ENCODE measurements around the gene MITD1. TPM values are rescaled to one million over a fixed set of nuclear protein-coding genes. Genes with fewer than 3 reads are reported as not detected.
"Not testable (repeated sequence)": the region's sequence is repeated elsewhere in the genome, so short reads cannot be mapped to it uniquely, and the experiment has no call there.

MITD1 gene
- total RNA-seq, 2 experiments from 2014 or later, result 56.8 to 61.2 TPM

DNA sequence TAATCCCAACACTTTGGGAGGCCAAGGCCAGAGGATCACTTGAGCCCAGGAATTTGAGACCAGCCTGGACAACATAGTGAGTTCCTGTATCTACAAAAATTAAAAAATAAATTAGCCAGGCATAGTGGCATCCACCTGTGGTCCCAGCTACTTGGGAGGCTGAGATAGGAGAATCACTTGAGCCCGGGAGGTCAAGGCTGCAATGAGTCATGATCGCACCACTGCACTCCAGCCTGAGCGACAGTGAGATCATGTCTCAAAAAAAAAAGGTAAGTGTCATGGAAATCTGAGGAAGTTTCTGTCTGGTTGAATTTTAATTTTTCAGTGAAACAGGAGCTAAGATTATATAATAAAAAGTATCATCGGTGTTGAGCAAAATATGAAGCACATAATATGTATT, 41.9 kb downstream of the MITD1 start:
- no peak for DNase-seq
- no peak overlapping the region for H3K27ac Mint-ChIP-seq
- H3K36me3 Mint-ChIP-seq, result peaks cover 36% of the 10 kb centered on the region
- H3K4me3 Mint-ChIP-seq, result no peak overlapping the region
- H3K27me3 Mint-ChIP-seq, result no peaks in the 10 kb centered on the region
- peaks cover 20% of the 10 kb centered on the region for H3K9me3 Mint-ChIP-seq
- H3K4me1 Mint-ChIP-seq, result peaks cover 14% of the 10 kb centered on the region

DNA sequence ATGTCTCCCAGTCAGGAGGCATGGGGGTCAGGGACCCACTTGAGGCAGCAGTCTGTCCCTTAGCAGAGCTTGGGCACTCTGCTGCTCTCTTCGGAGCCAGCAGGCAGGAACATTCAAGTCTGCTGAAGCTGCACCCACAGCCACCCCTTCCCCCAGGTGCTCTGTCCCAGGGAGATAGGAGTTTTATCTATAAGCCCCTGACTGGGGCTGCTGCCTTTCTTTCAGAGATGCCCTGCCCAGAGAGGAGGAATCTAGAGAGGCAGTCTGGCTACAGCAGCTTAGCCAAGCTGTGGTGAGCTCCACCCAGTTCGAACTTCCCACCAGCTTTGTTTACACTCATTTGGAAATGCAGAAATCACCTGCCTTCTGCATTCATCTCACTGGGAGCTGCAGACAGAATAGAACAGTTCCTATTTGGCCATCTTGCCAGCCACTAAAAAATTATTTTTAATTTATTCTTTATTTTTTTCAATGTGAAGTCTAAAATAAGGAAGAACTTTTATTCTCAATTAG, 45.8 kb downstream of the MITD1 start:
- H3K4me1 Mint-ChIP-seq, H3K27ac Mint-ChIP-seq, H3K27me3 Mint-ChIP-seq, DNase-seq, H3K4me3 Mint-ChIP-seq: not testable (repeated sequence)
- peaks cover 53% of the 10 kb centered on the region for H3K36me3 Mint-ChIP-seq
- H3K9me3 Mint-ChIP-seq, result peaks cover 50% of the 10 kb centered on the region

DNA sequence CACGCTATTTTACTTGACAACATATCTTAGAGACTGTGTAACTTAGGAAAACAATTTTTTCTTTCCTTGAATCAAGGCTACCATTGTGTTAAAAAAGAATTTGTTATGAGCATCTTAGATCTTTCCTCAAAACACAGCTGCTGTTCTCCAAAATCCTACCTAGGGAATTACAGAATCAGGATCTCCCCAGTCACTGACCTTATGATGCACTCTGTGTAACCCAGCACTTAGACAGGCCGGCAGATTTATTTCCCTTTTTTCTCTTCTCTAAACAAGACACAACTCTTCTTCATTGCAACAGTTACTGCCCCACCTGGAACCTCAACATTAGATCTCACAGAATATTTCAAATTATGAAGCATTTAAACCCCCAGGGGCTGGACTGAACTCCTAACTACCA, 52.9 kb downstream of the MITD1 start:
- Mint-ChIP-seq H3K36me3 (peaks cover 66% of the 10 kb centered on the region), H3K9me3 (peaks cover 62% of the 10 kb centered on the region), H3K4me1 (no peaks in the 10 kb centered on the region)

More for the DNA sequence above, 52.9 kb downstream of the MITD1 start:
- H3K27me3 Mint-ChIP-seq, result no peaks in the 10 kb centered on the region
- DNase-seq, result no peak
- H3K27ac Mint-ChIP-seq, result no peak overlapping the region
- no peak overlapping the region for H3K4me3 Mint-ChIP-seq

Other genes starting within 250 kb of the MITD1 start
- gene CRACDL, start 244.8 kb downstream of the MITD1 start, total RNA-seq, result under 1 TPM; 0.30 to 0.33 TPM
- 1 to 10 TPM; 1.0 to 1.3 TPM for gene C2orf15, start 39.4 kb downstream of the MITD1 start, total RNA-seq
- 1 to 10 TPM; 5.6 to 7.5 TPM for gene TSGA10, start 26.1 kb downstream of the MITD1 start, total RNA-seq
- gene LIPT1, start 26.1 kb downstream of the MITD1 start, total RNA-seq, result 1 to 10 TPM; 6.4 to 7.1 TPM
- 10 to 100 TPM; 35.8 to 38.0 TPM for gene MRPL30, start 126 bp upstream of the MITD1 start, total RNA-seq
- gene LYG2, start 74.6 kb upstream of the MITD1 start, total RNA-seq, result not detected
- under 1 TPM; 0.30 to 0.37 TPM for gene LYG1, start 120.1 kb upstream of the MITD1 start, total RNA-seq
- gene TXNDC9, start 155.3 kb upstream of the MITD1 start, total RNA-seq, result 10 to 100 TPM; 30.0 to 31.7 TPM
- gene EIF5B, start 156.3 kb upstream of the MITD1 start, total RNA-seq, result 10 to 100 TPM; 98.7 to 99.6 TPM